Stimulated activated naive CD8-positive, alpha-beta T cell treated with anti-CD3 and anti-CD28 coated beads, Interleukin-15, Interleukin-2, amounts not matched to agents 100 U/mL and 50 U/mL, for 24 hours (primary cell): ENCODE data around the gene HNRNPA1L2.
"Not testable (repeated sequence)": the region's sequence is repeated elsewhere in the genome, so short reads cannot be mapped to it uniquely, and the experiment has no call there.

Experiments used
- ATAC-seq: fragments of 150-1000 bp; cut with Tn5 transposase; one replicate; pipeline ENCODE4 v1.10.0; 2021
- DNase-seq: peaks from one replicate; pipeline ENCODE4 v3.0.0; 2021

The HNRNPA1L2 gene

DNA sequence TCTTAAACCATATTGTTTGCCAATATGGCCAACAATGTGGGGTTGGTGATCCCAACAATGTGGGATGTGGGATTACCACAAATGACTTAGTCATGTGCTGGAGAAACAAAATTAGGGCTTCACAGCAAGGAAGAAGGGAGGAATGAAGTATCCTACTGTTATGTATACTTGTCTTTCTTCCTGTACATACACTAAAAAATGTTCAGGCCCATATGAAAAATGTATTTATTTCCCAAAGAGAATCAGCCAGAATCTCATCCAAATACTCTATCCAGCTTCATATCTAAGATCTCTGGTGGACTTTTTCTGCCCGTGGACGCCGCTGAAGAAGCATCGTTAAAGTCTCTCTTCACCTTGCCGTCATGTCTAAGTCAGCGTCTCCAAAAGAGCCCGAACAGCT is at the start of gene HNRNPA1L2:
Gene HNRNPA1L2 (plus strand): TSS at position 301 of the 400 bp plus-strand sequence. CDS start 62 bp downstream, at position 363.
- DNase-seq: no peak
- ATAC-seq: no peak

DNA sequence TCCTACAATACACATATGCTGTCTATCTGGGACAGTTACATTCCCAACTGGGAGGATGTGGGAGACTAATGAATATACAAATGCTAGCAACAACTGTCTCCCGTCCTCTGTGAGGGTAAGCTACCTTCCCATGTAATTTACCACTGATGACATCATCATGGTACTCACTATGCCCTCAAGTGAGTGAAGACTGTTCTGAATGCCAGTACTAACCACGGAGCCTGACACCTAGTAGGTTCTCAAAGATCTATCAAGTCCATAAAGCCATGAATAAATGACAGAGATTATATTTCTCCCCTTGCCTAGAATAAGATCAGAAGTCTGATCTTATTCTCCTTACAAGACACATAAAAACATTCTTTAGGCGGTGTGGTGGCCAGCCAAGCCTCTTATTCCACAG is 49.1 kb upstream of the HNRNPA1L2 start:
- not testable (repeated sequence) for ATAC-seq, DNase-seq

DNA sequence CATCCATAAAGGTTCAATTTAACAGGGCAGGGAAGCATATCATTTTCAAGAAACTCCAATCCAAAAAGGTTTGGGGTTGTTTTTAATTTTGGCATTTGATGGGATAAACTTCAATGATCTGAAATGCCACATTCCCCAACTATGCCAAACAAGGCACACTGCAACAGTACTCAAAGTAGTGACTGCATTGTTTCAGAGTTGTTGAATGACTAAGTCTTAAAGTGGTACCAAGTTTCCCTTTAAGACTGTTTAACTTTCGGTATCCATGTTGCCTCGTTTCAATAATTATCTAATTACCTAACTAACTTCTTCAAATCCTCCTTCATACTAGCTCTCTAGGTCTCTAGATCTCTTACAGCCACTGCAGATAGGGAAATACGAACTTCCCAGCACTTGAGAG is 48.4 kb upstream of the HNRNPA1L2 start:
- not testable (repeated sequence) for ATAC-seq, DNase-seq

DNA sequence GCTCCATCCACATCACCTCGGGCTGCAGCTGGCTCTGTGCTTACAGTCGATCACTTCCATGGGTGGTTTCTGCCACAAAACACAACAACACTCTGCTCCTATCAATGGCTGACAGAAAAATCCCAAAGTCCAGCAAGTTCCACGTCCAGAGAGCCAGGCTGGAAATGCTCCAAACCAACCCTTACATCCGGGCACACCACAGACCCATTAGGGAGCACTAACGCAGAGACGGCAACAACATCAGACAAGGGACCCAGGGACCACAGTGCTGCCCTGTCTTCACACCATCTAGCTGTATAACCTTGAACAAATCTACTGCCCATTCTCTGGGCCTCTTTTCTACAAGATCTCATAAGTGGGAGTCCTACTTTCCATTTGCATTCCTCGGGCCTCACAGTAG is 47.9 kb upstream of the HNRNPA1L2 start:
- not testable (repeated sequence) for ATAC-seq, DNase-seq

DNA sequence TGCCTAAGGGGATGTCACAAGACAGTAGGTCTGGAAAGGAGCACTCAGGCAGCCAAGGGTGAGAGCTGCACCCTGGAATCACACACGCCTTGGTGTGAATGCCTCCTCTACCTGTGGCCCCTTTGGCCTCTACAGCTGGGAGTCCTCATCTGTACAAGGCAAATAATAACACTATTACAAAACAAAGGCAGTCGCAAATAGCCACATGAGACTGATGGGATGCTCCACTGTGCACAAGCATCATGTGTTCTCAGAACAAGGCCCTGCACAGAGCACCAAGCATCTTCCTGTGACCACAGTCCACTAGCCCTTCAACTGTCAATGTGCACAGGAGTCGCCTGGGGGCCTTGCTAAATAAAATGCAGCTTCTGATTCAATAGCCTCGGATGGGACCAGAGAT is 44.6 kb upstream of the HNRNPA1L2 start:
- DNase-seq (no peak), ATAC-seq (no peak)

DNA sequence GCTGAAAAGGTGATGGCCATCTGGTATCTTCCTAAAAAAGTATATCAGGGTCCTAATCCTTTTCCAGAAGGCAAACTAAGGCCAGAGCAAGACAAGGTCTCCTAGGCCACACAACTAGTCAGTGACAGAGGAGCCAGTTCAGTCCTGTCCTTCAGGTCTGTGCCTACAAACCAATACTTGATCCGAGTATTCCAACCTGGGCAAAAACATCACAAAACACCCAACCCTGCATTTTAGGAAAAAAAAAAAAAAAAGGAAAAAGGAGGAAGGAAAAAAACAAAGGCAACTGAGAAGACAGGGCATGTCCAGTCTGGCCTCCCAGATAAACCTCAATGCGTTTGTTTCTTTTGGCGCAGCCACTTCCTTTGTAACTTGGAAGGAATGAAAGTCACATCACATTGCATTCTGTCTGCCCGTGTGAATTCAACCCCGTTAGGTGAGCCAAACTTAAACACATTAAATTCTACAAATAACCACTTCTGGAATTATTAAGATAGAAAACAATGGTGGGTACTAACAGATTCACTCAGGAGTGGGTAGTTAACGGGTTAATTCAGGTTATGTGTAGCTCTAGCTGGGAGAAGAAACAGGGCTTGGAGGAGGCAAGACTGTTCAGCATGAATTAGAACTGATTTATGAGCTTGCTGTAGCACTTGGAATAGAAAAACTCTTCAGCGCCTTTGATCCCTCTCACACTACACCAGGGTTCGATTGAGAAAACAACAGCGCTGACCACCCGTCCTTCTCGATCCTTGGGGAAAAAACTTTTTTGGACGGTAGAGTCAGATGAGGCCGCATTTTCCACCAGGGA is 43.0 kb upstream of the HNRNPA1L2 start:
- ATAC-seq (peak; percentile 8), DNase-seq (no peak)

DNA sequence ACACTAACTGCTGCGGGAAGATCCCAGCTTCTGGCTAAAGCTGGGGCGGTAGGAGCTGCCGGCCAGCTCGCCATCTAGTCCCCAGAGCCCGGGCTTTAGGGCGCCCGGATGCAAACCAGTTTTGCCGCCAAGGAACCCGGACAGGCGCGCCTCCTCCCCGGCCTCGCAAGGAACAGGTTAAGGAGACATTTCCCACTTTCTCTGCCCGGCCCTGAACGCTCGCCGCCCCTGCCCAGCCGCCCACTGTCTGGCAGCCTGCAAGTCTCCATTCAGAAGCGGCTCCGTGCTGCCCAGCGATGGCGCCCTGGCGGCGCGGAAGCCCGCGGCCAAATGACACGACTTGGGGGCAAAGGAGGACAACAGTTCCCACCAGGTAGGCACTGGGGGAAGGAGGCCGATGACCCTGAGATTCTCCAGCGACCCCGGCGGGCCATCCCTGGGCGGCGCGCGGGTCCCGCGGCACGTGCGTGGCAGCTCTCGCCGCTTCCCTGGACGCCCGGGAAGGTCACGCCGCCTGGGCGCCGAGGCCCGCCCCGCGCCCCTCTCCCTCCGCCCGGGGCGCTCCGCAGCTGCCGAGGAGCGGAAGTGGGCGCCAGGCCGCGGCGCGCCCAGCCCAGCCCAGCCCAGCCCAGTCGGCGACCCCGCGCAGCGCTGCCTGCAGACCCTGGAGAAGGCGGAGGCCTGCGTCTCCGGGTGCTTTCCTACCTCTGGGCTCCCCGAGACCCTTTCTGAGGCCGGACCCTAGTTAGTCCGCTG is 42.2 kb upstream of the HNRNPA1L2 start:
- ATAC-seq (peak; percentile 37), DNase-seq (peak; percentile 20)

DNA sequence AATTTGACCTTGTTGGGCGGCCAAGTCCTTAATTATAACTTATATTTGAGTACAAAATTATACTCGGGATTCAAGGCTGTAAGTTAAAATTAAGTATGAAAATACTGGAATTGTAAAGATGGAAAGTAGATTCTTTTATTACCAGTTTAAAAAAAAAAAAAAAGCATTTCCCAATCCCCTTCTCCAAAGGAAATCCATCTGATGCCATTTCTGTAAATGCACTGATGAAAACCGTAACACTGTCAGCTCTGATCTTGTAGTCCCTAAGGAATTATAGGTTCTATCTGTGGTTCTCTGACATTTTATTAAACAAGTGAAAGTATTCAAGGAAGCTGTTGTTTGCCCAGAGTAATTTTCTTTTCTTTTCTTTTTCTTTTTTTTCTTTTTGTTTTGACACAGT is 41.6 kb upstream of the HNRNPA1L2 start:
- ATAC-seq (no peak), DNase-seq (no peak)

DNA sequence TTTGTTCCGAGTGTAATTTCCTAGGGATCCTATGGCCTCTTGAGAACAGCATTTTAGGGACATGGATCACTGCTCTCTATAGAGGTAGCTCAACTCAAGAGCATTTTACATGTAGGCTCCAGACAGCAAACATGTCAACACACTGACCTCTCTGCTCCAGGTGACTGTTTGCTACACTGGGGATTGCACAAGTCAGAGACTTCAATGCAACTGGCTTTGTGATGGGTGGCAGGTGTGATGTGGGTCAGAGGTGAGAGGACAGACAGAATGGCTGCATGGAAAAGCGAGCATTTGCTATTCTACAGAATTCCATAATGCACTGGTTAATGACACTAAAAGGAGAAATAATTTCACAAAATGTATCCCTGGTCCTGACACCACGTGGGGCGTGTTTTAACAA is 38.9 kb upstream of the HNRNPA1L2 start:
- not testable (repeated sequence) for DNase-seq, ATAC-seq

DNA sequence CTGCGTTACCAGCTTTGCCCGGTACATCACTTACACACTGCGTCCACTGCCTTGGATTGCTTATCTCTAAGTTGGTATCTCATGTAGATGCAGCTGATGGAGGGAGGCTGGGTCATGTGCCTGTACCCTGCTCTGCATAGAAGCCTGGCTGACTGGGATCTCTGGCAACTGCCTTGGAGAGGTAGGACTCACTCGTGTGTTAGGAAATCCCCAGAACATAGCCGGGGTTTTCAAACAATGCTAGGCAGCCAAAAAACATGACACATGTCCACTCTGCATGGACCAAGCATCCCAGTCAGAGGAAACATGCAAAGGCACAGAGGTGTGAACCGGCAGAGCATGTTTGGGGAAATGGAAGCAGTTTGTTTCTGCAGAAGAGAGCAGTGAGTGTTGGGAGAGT is 36.1 kb upstream of the HNRNPA1L2 start:
- ATAC-seq, DNase-seq: not testable (repeated sequence)

DNA sequence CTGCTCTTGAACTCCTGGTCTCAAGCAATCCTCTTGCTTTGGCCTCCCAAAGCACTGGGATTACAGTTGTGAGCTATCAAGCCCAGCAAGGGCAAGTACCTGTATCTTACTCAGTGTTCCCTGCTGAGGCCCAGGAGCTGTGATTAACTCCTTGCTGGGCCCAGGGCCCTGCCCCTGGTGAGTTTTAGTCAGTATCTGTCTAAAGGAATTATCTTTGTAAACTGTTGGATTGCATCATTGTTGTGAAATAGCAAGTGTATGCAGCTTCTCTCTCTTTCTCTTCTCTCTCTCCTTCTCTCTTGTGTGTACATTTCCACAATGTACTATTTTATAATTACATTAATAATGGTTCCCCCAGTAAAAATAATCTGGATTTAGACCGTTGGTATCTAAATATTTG is 35.4 kb upstream of the HNRNPA1L2 start:
- ATAC-seq, DNase-seq: not testable (repeated sequence)

DNA sequence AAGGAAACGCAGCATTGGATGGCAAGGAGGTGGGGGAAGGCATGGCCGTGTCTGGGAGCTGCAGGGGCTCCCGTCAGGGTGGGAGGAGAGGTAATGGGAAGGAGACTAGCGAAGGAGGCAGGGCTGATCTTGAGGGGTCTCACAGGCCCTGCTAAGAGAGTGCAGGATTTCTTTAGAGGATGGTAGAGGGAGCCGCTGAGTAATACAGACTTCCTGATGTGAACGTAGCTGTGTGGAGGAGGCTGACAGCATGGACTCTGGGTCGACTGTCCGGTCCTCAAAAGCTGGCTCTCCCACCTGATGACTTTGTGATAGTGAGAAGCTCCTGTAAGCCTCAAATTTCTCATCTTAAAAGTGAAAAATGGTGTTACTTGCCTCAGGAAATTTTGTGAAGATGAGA is 34.0 kb upstream of the HNRNPA1L2 start:
- not testable (repeated sequence) for DNase-seq, ATAC-seq

DNA sequence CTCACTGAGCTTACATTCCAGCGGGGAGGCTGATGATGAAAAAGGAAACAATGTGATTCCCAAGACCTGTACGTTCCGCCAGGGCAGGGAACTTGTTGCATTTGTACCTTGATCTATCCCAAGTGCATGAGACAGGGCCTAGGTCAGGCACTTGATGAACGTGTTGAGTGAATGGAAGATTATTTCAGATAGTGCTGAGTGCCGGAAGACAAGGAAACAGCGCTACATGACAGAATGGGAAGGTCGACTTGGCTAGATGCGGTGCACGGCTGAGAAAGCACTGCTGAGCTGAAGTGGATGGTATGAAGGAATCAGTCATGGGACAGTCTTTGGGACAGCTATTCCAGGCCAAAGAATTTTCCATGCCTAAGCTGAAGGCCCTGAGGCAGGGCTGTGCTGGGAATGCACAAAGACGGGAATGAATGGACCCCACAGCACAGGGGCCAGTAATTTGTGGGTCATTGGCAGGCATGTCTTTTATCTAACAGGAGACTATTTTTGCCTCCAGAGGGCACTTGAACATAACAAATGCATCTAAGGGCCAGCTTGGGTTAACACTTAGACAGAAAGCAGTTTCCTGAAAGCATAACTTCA is 33.1 kb upstream of the HNRNPA1L2 start:
- ATAC-seq, DNase-seq: not testable (repeated sequence)

DNA sequence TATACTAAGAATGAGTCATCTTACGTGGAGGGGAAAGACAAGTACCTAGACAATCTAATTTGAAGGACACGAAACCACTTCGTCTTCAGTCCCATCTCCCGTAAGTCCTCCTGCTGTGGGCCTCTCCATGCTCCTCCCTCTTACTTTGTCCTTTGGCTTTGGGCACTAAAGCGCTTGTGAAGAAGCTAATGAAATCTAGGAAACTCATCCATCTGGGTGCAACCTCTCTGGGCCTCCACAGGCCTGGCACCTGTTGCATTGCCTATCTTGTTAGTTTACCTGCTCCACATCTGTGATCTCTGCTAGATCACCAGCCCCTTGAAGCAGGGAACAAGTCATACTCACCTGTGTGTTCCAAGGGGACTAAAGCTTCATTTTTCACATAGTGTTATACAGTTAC is 32.1 kb upstream of the HNRNPA1L2 start:
- ATAC-seq, DNase-seq: not testable (repeated sequence)

DNA sequence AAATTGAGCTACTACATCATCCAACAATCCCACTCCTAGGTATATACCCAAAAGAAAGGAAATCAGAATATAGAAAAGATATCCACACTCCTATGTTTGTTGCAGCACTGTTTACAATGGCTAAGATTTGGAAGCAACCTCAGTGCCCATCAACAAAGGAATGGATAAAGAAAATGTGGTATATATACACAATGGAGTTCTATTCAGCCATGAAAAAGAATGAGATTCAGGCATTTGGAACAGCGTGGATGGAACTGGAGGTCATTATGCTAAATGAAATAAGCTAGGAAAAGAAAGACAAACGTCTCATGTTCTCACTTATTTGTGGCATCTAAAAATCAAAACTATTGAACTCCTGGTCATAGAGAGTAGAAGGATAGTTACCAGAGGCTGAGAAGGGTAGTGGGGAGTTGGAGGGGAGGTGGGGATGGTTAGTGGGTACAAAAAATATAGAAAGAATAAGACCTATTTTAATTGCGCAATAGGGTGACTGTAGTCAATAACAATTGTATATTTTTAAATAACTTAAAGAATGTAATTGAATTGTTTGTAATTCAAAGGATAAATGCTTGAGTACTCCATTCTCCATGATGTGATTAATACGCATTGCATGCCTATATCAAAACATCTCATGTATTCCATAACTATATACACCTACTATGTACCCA is 27.0 kb upstream of the HNRNPA1L2 start:
- ATAC-seq (no peak), DNase-seq (no peak)

DNA sequence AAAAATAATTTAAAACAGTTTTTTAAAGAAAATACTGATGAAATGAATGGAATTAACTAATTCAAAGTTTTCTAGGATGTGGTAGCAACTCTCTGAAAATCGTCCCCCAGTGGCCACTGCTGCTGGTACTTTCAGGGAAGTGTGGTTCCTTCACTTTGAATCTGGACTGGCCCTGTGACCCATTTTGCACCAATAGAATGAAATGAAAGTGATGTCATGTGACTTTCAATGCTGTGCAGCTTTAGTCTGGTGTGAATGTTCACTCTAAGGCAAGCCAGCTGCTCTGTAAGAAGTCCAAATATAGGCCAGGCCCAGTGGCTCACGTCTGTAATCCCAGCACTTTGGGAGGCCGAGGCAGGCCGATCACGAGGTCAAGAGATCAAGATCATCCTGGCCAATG is 26.4 kb upstream of the HNRNPA1L2 start:
- no peak for ATAC-seq

DNA sequence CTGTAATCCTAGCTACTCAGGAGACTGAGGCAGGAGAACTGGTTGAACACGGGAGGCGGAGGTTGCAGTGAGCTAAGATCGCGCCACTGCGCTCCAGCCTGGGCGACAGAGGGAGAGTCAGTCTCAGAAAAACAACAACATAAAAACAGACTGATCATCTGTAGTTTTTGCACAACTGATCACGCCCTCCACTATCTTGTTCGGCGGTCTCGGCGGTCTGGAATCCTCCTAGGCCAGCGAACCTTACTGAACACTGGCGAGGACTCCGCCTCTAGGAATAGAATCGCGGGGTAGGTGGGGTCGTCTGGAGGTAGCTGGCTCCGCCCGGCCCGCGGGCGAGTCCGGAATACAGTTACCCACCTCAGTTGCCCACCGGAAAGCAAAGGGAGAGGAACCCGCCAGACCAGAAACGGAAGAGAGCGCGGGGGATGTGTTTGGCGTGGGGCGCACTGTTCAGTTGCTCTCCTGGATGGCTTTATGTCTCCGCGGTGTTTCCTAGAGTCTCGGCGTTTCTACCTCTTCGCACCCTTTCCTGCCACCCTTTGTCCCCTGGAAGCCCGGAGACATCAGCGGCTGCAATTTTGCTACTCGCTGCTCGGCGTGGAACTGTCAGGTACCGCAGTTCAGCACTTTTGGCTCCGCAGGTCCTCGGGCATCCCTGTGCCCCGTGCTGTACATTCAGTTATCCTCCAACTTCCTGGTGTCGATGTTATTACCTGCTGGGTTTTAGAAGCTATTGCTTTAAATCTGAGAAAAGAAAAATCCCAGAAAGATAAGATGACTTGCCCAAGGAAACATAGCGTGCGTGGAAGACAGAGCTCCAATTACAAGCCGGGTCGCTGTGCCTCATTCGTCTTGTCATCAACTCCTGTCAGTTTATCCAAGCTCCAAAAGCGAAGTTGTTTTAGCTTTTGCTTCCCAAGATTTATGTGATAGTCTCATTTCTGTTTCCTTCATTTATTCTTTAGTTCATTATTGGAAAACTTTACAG is 24.9 kb upstream of the HNRNPA1L2 start:
- ATAC-seq: peak; percentile 99

More for the DNA sequence above, 26.4 kb upstream of the HNRNPA1L2 start:
- DNase-seq: no peak

DNA sequence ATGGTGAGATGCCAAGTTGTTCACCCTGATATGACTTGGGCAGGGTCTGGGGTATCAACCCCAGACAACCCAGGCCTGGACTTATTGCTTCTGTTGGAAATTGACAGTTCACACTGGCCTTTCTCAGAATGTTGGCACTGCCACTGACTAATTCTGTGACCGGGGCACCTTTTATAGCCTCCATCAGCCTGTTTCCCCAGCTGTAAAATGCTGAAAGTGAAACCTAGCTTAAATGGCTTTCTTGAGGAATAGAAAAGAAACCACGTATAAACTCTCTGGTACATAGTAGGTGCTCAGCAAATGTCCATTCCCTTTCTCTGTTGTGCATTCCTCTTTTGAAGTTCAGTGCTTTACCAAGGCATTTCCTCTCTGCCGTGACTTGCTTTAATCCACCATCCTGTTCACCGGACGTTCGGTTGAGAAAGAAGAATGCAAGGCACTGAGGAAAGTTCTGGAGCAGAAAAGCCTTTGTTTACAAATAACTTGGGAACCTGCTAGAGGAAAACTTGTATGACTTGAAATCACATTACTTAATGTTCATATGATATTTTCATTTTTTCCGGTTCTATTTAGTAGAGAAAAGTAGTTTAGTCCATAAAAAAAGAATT is 11.0 kb upstream of the HNRNPA1L2 start:
- DNase-seq, ATAC-seq: not testable (repeated sequence)

More for the DNA sequence above, 24.9 kb upstream of the HNRNPA1L2 start:
- DNase-seq: peak; percentile 88

DNA sequence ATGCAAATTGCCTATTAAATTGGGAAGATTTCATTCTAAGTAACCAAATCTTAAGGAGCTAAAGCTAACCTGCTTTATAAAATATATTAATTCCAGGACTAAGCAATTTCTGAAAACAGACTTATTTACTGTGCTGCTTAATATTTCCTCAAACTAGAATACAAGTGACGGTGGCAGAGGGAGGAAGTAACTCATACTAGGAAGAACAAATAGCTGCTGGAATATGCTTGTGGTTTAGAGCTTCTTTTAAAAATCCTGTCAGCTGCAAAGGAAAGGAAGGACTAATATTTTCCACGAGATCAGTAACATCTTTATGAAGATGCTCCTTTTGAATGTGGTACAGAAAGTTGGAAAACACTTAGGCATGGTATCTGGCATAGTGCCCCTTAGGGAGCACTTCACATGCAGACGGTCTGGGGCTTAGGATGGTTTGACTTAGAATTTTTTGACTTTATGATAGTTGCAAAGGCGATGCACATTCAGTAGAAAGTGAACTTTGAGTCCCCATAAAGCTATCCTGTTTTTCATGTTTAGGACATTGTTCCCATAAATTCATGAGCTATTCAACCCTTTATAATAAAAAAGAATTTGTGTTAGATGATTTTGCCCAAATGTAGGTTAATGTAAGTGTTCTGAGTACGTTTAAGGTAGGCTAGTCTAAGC is 3.4 kb upstream of the HNRNPA1L2 start:
- ATAC-seq: no peak

DNA sequence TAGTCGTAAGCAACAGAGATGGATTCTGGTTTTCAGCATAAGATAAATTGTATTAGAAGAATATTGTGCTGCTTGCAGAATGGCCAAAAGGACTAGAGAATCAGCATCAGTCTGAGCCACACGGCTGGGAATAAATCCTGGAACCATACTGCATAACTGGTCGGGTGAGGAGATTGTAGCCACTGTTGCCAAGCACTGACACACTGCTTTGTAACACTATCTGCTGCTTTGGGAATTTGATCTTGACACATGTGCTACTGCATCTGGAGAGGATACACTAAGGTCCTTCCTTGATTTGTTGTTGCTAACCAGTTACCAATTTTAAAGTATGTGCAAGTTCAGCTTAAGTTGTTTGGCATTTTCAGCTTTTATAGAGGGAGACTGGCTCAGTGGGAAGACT is 1.9 kb downstream of the HNRNPA1L2 start:
- ATAC-seq (no peak), DNase-seq (no peak)

More for the DNA sequence above, 3.4 kb upstream of the HNRNPA1L2 start:
- no peak for DNase-seq
